ENCODE measurements around the gene TSPAN14. TPM values are rescaled to one million over a fixed set of nuclear protein-coding genes. Genes with fewer than 3 reads are reported as not detected.

The TSPAN14 gene
- total and polyA plus RNA-seq, 2 of the 13 experiments (the other 11 are each of a cell fraction or from before 2014, with no cell fraction given): 24.1 to 80.6 TPM

- TF ChIP-seq ZZZ3 (CRISPR knock-in tag; IDR thresholded peaks at IDR 0.05; ENCODE audit: borderline replicate concordance) (no peak), ELF1 (CRISPR knock-in tag; IDR thresholded peaks at IDR 0.05) (no peak), SNAPC2 (CRISPR knock-in tag; IDR thresholded peaks at IDR 0.05) (no peak), ZNF446 (CRISPR knock-in tag; IDR thresholded peaks at IDR 0.05) (0 out of 2 replicates have a peak, but pooled peaks have one; percentile 20), HDAC6 (IDR thresholded peaks at IDR 0.05; ENCODE audit: low read depth, low read length) (no peak), ZNF407 (CRISPR knock-in tag; IDR thresholded peaks at IDR 0.05; ENCODE audit: not compliant biosample characterization) (no peak), RARG (CRISPR knock-in tag; IDR thresholded peaks at IDR 0.05; ENCODE audit: low read depth) (no peak), CERS6 (CRISPR knock-in tag; IDR thresholded peaks at IDR 0.05) (no peak), ZNF746 (CRISPR knock-in tag; IDR thresholded peaks at IDR 0.05) (no peak), SMARCC2 (IDR thresholded peaks at IDR 0.05) (no peak), EEA1 (CRISPR knock-in tag; IDR thresholded peaks at IDR 0.05; ENCODE audit: borderline replicate concordance) (0 out of 2 replicates have a peak, but pooled peaks have one; percentile 8), CEBPB (IDR thresholded peaks at IDR 0.05; ENCODE audit: borderline replicate concordance, low read depth, low read length) (no peak), ZBTB2 (CRISPR knock-in tag; IDR thresholded peaks at IDR 0.05; ENCODE audit: low read depth) (no peak), ZNF180 (CRISPR knock-in tag; IDR thresholded peaks at IDR 0.05; ENCODE audit: borderline replicate concordance, low read depth) (no peak), ZNF292 (CRISPR knock-in tag; IDR thresholded peaks at IDR 0.05; ENCODE audit: borderline replicate concordance, low read depth) (no peak), XBP1 (CRISPR knock-in tag; IDR thresholded peaks at IDR 0.05) (no peak), ZNF879 (CRISPR knock-in tag; IDR thresholded peaks at IDR 0.05) (peak; percentile 69; the same call in 1 of the 2 replicates)
Measured at GRCh38 chr10:80454513-80455460, 677 bp downstream of the TSPAN14 start (continued).
